ENCODE results near the gene THOC6. TPM values are rescaled to one million over a fixed set of nuclear protein-coding genes. Genes with fewer than 3 reads are reported as not detected.

Gene THOC6
- total and polyA plus RNA-seq, 2 donors (not counting 3 experiments of a cell fraction or from before 2014, with no cell fraction given) = 23.9 to 39.3 TPM

DNA sequence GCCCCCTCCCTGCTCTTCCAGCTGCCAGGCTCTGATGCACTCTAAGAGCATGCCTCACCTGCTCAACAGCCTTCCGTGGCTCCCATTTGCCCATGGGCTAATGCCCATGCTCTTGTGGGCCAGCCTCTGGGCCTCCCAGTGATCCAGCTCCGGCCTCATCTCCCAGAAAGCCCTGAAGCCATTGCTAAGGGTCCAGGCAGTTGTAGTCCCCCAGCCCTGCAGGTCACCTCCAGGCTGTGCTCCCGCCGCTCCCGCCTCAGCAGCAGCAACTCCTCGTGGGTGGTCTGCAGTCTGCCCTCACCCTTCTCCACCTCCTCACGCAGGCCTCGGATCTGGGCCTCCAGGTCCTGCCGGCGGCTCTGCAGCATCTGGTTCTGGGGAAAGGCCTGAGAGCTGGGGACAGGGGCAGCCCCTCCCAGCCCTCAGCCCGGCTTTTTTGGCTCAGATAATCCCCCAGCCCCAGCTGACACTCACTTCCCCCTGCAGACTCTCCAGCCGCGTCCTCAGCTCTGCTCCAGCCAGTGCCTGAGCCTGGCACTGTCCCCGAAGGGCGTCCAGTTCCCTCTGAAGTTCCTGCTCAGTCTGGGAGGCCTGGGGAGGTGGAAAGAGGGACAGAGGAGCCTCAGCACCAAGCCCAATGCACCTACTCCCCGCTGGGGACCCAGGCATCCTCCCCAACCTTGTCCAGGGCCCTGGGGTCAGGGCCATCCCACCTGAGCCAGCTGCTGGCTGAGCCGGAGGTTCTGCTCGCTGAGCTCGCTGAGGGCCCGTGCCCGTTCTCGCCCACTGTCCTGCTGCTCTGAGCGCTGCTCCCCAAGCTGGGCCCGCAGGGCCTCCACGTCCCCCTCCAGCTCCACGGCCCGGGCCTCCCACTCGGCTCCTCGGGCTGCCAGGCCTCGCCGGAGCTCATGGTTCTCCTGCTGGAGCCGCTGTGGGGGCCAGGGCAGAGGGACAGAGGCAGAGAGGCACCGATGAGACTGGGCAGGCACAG, 6.7 kb downstream of the THOC6 start:
- H3K27me3 ChIP-seq (ENCODE audit: control insufficient read depth in 2 of 2, insufficient read depth in 2 of 2, low read length in 2 of 2) = peaks cover 39 to 45% of the 10 kb centered on the region in 2 experiments
- no peaks in the 10 kb centered on the region for H4K20me1 ChIP-seq (replicated peaks; ENCODE audit: control insufficient read depth, extremely low read depth, insufficient read depth, low read length)
- ChIA-PET POLR2A (no interaction called here), CTCF (interaction anchor here (1.4 to 8.8 kb wide), 16 partner anchors 9 to 141 kb away, joined by 4 to 200 read pairs (median 12); partner anchors contain the start of genes HCFC1R1, MMP25, THOC6 and TNFRSF12A)
- H3K4me3 ChIP-seq (replicated peaks in 1 of 3; ENCODE audit: insufficient read depth in 1 of 3, low read depth in 1 of 3, low read length in 3 of 3) = no peak overlapping the region
- no peaks in the 10 kb centered on the region for H3K9me3 ChIP-seq (replicated peaks; ENCODE audit: control insufficient read depth, insufficient read depth, low read length)
- no peak overlapping the region for H3K27ac ChIP-seq (ENCODE audit: insufficient read depth, low read depth, low read length)
- dilution Hi-C loops (cut with MboI; ENCODE audit: extremely low pct_ligation_motif_present, low sequenced_read_pairs) (no loop called here), intact Hi-C loops (cut with micrococcal nuclease) (loop anchor here (2.0 kb wide), 1 partner anchor 28 kb away; no protein-coding TSS in a partner anchor)
- DNase-seq (ENCODE audit: low read depth, low spot score) = no peak
- H2AFZ ChIP-seq (ENCODE audit: low read depth, low read length) = no peak overlapping the region
- TF ChIP-seq JUN (IDR thresholded peaks at IDR 0.05; ENCODE audit: borderline replicate concordance, insufficient read depth, insufficient read length, low read depth) = no peak
- TF ChIP-seq GATA2 (IDR thresholded peaks at IDR 0.05; ENCODE audit: insufficient read depth, insufficient read length, low read depth, low read length) = no peak
- no peak for TF ChIP-seq EZH2 (IDR thresholded peaks at IDR 0.05; ENCODE audit: borderline replicate concordance, low read depth, low read length, severe bottlenecking)
- TF ChIP-seq, protein P1, sequence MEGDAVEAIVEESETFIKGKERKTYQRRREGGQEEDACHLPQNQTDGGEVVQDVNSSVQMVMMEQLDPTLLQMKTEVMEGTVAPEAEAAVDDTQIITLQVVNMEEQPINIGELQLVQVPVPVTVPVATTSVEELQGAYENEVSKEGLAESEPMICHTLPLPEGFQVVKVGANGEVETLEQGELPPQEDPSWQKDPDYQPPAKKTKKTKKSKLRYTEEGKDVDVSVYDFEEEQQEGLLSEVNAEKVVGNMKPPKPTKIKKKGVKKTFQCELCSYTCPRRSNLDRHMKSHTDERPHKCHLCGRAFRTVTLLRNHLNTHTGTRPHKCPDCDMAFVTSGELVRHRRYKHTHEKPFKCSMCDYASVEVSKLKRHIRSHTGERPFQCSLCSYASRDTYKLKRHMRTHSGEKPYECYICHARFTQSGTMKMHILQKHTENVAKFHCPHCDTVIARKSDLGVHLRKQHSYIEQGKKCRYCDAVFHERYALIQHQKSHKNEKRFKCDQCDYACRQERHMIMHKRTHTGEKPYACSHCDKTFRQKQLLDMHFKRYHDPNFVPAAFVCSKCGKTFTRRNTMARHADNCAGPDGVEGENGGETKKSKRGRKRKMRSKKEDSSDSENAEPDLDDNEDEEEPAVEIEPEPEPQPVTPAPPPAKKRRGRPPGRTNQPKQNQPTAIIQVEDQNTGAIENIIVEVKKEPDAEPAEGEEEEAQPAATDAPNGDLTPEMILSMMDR (IDR thresholded peaks at IDR 0.05; ENCODE audit: extremely low read depth in 1 of 2, insufficient read depth in 1 of 2, low read depth in 1 of 2, low read length in 2 of 2) = no peak
- no peak for TF ChIP-seq MAX (IDR thresholded peaks at IDR 0.05; ENCODE audit: insufficient read depth, insufficient read length)
- no peak for TF ChIP-seq FOS (IDR thresholded peaks at IDR 0.05; ENCODE audit: borderline replicate concordance, insufficient read depth, low read length)
- no peak for TF ChIP-seq MYC (IDR thresholded peaks at IDR 0.05; ENCODE audit: low read depth, low read length)
- no peak for TF ChIP-seq POLR2AphosphoS5 (IDR thresholded peaks at IDR 0.05; ENCODE audit: insufficient read depth, low read depth, low read length)
- no peak for TF ChIP-seq POLR2A (IDR thresholded peaks at IDR 0.05; ENCODE audit: low read depth, low read length)
- no peaks in the 10 kb centered on the region for H3K4me1 ChIP-seq (ENCODE audit: control insufficient read depth, extremely low read depth, insufficient read depth, low read length)
- no peaks in the 10 kb centered on the region for H3K9me1 ChIP-seq (replicated peaks; ENCODE audit: control insufficient read depth, extremely low read depth, insufficient read depth, low read length)
- no TSS peak for BruUV-seq (replicated peaks)
- no peaks in the 10 kb centered on the region for H3K79me2 ChIP-seq (ENCODE audit: control insufficient read depth, insufficient read depth, low read length)
- H3K36me3 ChIP-seq (ENCODE audit: control insufficient read depth in 2 of 2, extremely low read depth in 1 of 2, insufficient read depth in 2 of 2, low read length in 2 of 2) = peaks cover 0 to 9% of the 10 kb centered on the region in 2 experiments
- H3K9ac ChIP-seq (replicated peaks; ENCODE audit: extremely low read depth, insufficient read depth, low read length) = no peak overlapping the region
- H3K4me2 ChIP-seq (ENCODE audit: insufficient read depth, low read length) = no peak overlapping the region
- no peak for FAIRE-seq

Data from endothelial cell of umbilical vein (primary cell).